Hepatocyte (in vitro differentiated cells): ENCODE results near the gene WDR41.

ENCODE experiments used
- EZH2phosphoT487 ChIP-seq: fragments of 200-600 bp; sonication (generic); IDR thresholded peaks from one replicate; pipeline ENCODE4 v1.6.1; 2018; ENCODE audit warnings: antibody characterized with exemption, mild to moderate bottlenecking, low read depth, moderate library complexity; ENCODE audit not compliant: unreplicated experiment, severe bottlenecking
- TF ChIP-seq, protein P1 (sequence below): fragments of 200-600 bp; sonication (generic); IDR thresholded peaks from 2 replicates; pipeline ENCODE4 v1.5.1; 2016; ENCODE audit warnings: antibody characterized with exemption, mild to moderate bottlenecking; ENCODE audit not compliant: poor library complexity

GRCh38 chr5:77427998-77428397, 64.1 kb downstream of the WDR41 start:
- no peak for TF ChIP-seq EZH2phosphoT487
- TF ChIP-seq, protein P1, sequence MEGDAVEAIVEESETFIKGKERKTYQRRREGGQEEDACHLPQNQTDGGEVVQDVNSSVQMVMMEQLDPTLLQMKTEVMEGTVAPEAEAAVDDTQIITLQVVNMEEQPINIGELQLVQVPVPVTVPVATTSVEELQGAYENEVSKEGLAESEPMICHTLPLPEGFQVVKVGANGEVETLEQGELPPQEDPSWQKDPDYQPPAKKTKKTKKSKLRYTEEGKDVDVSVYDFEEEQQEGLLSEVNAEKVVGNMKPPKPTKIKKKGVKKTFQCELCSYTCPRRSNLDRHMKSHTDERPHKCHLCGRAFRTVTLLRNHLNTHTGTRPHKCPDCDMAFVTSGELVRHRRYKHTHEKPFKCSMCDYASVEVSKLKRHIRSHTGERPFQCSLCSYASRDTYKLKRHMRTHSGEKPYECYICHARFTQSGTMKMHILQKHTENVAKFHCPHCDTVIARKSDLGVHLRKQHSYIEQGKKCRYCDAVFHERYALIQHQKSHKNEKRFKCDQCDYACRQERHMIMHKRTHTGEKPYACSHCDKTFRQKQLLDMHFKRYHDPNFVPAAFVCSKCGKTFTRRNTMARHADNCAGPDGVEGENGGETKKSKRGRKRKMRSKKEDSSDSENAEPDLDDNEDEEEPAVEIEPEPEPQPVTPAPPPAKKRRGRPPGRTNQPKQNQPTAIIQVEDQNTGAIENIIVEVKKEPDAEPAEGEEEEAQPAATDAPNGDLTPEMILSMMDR: no peak
